Mucosa of rectum (tissue), 2 donors: ENCODE results near the gene RRAGC.

Source experiments
- H3K27ac ChIP-seq, 2 donors: one replicate each; pipeline ENCODE4 v1.7.0; 2013; ENCODE audit warnings: inconsistent platforms in 2 of 2, low read depth in 2 of 2, low read length in 2 of 2
- H3K27me3 ChIP-seq, 2 donors: one replicate each; pipeline ENCODE4 v1.7.0; 2013; ENCODE audit warnings: low read length in 2 of 2; ENCODE audit not compliant: control insufficient read depth in 2 of 2, insufficient read depth in 2 of 2
- H3K36me3 ChIP-seq, 2 donors: one replicate each; pipeline ENCODE4 v1.7.0; 2013; ENCODE audit warnings: low read length in 2 of 2; ENCODE audit not compliant: control insufficient read depth in 2 of 2, insufficient read depth in 2 of 2
- H3K4me1 ChIP-seq, 2 donors: one replicate each; pipeline ENCODE4 v1.7.0; 2013; ENCODE audit warnings: low read length in 2 of 2, mild to moderate bottlenecking in 1 of 2; ENCODE audit not compliant: control insufficient read depth in 2 of 2, insufficient read depth in 2 of 2
- H3K4me3 ChIP-seq, 2 donors: one replicate each; pipeline ENCODE4 v1.7.0; 2013; ENCODE audit warnings: low read length in 2 of 2
- H3K9ac ChIP-seq, 2 donors: one replicate each; pipeline ENCODE4 v1.7.0; 2013; ENCODE audit warnings: low read length in 2 of 2, low read depth in 1 of 2, mild to moderate bottlenecking in 1 of 2
- H3K9me3 ChIP-seq, 2 donors: one replicate each; pipeline ENCODE4 v1.7.0; 2013; ENCODE audit warnings: low read length in 2 of 2; ENCODE audit not compliant: control insufficient read depth in 2 of 2
- donor health status: healthy.
- donor health status: Normal muscosa, but diverticular disease.

The RRAGC gene

DNA sequence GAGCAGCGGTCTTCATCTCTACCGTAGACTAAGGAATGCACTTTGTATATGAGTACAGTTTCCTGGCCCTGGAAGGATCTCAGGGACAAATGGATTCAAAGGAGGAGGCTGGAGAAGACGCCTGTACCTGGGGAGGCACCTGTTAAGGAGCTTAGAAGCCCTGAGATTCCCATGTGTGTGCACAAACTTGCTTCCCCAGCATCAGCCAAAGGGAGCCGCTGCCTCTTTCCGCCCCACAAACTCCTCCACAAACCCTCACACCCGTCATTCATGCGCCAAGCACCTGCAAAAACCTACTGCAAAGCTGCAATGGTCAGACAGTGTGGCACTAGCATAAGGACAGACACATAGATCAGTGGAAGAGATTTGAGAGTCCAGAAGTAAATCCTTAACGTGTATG lies 54.5 kb downstream of the RRAGC start:
- Histone ChIP-seq H3K4me1 (no peaks in the 10 kb centered on the region), H3K9ac (no peak overlapping the region), H3K27ac (no peak overlapping the region), H3K4me3 (no peak overlapping the region), H3K27me3 (peaks cover 31 to 33% of the 10 kb centered on the region in 2 donors), H3K9me3 (no peaks in the 10 kb centered on the region), H3K36me3 (no peaks in the 10 kb centered on the region)

DNA sequence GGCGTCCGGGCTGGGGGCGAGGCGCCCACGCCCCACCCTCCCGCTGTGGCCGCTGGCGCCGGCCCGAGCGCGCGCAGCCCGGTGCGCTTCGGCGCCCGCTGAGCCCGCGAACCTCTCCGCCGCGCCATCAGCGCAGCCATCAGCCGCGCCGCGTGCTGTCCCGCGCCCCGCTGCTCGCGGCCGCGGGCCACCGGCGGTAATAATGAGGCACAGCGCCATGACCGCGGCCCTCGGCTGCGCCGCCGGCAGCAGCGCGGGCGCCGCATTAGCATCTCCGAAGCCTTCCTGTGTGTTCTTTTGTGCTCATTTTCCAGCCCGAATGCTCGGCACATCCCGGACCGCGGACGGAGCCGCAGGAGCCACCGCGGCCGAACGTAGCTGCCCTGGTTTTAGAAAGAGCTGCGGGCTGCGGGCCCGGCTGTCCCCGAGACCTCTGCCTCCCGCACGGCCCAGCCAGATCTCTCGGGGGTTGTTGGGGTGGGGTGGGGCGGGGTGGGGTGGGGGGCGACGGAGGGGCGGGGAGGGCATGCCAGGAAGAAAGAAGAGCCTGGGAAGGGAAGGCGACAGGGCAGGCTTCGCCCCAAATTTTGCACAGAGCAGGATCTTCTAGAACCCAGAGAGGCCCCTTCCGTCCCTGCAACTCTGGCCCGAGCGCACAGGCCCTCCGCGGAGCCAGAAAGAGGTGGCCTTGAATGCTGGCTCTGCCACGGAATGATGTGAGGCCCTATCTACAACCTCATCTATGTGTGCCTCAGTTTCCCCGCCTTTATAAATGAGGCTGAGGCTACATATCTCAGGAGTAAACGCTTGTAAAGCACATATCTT lies 55.3 kb downstream of the RRAGC start:
- Histone ChIP-seq H3K9me3 (no peaks in the 10 kb centered on the region), H3K27ac (no peak overlapping the region), H3K4me3 (peak overlapping the region in 1 of 2 donors; percentile 31), H3K27me3 (peaks cover 31 to 33% of the 10 kb centered on the region in 2 donors), H3K9ac (no peak overlapping the region), H3K36me3 (no peaks in the 10 kb centered on the region), H3K4me1 (no peaks in the 10 kb centered on the region)

DNA sequence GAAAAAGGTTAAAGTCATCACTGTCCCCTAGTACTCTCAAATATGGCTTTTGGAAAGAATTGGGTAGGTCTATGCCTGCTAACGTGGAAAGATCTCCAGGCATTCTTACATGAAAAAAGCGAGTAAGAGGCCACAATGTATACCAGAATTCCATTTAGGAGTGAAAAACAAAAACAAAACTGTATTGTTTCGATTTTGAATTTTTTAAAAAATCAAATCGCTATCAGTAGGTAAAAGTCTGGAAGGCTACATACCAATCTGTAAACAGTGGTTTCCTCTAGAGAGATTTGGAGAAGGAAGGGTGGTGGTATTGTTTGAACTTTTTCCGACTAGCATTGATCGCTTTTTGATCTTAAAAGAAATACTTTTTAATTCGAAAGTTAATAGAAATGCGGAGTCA lies 55.9 kb downstream of the RRAGC start:
- no peak overlapping the region for H3K4me3 ChIP-seq
- H3K27ac ChIP-seq = no peak overlapping the region
- peaks cover 31 to 33% of the 10 kb centered on the region in 2 donors for H3K27me3 ChIP-seq

DNA sequence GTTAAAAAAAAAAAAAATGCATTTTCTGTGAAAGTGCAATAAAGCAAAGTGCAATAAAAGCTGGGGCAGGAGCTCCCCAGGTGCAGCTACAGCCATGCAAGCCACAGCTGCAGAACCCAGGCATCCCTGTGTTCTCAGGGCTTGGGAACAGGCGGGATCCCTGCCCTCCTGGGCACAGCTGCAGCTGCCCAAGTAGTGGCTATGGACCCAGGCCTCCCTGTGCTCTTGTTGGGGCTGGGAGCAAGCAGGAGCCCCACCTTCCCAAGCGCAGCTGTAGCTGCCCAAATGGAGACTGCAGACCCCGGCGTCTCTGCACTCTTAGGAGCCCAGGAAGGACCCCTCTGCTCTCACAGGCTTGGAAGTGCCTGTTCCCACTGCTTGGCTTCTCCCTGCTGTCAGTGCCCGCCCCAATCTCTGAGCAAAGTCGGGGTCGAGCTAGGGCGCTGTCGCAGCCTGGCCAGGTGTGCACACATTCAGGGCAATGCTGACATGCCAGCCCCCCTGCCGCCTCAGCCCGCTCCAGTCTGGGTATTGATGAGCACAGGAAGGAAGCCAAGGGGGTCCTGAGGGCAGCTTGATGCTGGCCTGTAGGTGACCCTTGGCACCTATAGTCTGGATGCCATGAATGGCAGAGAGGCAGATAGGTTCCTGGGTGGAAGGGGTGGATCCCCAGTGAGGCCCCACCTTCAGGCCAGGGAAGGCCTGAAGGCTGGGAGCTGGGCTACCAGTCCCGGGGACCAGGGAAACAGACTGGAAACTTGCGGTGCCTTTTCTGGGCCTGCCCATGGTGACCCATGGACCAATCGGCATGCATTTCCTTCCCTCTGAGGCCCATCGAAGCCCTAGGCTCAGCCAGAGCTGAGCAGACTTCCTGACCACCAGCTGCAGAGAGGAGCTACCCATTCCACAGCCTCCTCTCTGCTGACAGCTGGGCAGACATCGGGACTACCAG lies 58.6 kb downstream of the RRAGC start:
- Histone ChIP-seq H3K36me3 (no peaks in the 10 kb centered on the region), H3K9me3 (no peaks in the 10 kb centered on the region), H3K9ac (no peak overlapping the region), H3K4me1 (no peaks in the 10 kb centered on the region), H3K27me3 (peaks cover 22 to 23% of the 10 kb centered on the region in 2 donors), H3K27ac (no peak overlapping the region), H3K4me3 (no peak overlapping the region)

More for the DNA sequence above, 55.9 kb downstream of the RRAGC start:
- Histone ChIP-seq H3K9ac (no peak overlapping the region), H3K36me3 (no peaks in the 10 kb centered on the region), H3K9me3 (no peaks in the 10 kb centered on the region), H3K4me1 (no peaks in the 10 kb centered on the region)

DNA sequence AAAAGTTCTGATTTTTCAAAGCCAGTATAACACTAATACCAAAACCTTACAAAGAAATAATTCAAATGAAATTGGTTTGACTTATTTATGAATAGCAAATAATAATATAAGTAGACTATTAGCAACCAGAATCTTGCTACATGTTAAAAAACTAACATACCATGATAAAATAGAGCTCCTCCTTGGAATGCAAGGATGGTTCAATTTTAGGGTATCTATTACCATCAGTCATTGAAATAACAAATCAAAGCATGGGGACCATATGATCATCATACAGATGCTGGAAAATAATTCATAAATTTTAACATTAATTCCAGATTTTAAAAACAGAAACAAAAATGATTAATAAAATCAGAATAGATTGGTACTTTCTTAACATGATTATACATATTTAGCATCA lies 66.3 kb downstream of the RRAGC start:
- Histone ChIP-seq H3K27me3 (peaks cover 9 to 12% of the 10 kb centered on the region in 2 donors), H3K27ac (no peak overlapping the region), H3K4me3 (no peak overlapping the region), H3K9me3 (peaks cover 0 to 15% of the 10 kb centered on the region in 2 donors), H3K36me3 (no peaks in the 10 kb centered on the region), H3K4me1 (no peaks in the 10 kb centered on the region), H3K9ac (no peak overlapping the region)

DNA sequence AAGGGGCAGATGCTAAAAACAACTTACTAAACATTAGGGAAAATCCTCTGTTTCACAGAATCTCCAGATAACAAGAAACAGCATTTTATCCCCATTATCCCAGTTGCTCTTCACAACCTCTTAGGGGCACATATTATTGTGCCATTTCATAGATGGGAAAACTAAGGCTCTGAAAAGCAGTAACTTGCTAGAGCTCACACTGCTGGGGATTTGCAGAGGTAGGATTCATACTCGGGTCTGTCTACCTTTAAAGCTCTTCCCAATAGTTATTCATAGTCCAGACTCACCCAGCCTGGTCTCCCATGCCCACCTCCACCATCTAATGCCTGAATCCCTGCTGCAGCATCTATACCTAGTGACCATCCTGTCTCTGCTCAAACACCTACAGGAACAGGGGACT lies 67.7 kb downstream of the RRAGC start:
- Histone ChIP-seq H3K4me3 (no peak overlapping the region), H3K9ac (no peak overlapping the region), H3K9me3 (peaks cover 0 to 15% of the 10 kb centered on the region in 2 donors), H3K4me1 (no peaks in the 10 kb centered on the region), H3K27me3 (peaks cover 9 to 16% of the 10 kb centered on the region in 2 donors), H3K36me3 (no peaks in the 10 kb centered on the region), H3K27ac (no peak overlapping the region)

DNA sequence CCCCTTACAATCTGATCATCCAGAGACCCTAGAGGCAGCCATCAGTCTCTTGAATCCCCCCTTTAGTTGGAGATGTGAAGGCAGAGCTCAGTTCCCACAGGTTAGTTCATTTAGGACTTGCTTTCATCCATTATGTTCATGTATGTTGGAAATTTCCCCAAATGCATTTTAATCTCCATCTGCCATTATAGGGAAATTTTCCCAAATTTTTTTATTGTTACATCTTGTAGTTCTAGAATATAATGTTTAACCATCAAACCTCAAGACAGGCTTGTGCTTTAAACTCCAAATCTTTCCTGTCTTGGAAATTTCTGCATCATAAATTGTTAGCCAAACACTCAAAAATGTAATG lies 68.4 kb downstream of the RRAGC start:
- Histone ChIP-seq H3K4me1 (no peaks in the 10 kb centered on the region), H3K9ac (no peak overlapping the region), H3K27ac (no peak overlapping the region), H3K9me3 (peaks cover 0 to 15% of the 10 kb centered on the region in 2 donors), H3K36me3 (no peaks in the 10 kb centered on the region), H3K27me3 (peaks cover 12 to 18% of the 10 kb centered on the region in 2 donors), H3K4me3 (no peak overlapping the region)

DNA sequence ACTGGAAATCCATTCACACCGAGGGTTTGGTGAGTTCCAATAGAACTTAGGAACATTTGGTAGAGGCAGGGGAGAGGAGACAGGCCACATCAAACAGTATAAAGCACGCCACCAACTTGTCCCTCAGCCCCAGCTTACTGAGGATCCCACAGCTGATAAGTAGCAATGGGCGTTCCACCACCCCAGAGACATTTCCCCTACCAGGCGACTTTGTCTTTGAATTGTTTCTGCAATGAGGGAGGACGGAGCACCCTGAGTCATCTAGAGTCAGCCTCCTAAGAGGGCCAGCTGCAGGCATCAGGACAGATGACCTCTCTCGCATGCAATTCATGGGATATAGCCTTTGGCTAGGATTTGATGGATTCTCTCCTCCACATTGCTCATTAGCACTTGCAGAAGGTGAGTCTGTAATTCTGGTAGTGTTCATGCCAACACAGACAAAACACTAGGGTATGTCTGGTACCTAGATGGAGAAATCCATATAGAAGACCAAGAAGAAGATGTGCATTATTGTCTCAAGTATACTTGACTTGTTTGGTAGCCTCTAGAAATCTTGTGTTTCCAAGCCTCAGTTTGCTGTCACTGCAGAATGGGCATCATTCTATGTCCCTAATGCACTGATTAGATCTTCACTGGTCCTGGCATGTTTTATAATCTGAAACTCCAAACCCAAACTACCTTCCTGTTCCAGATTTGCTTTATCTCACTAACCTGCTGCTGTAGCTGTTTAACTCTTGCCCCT lies 69.0 kb downstream of the RRAGC start:
- Histone ChIP-seq H3K9ac (no peak overlapping the region), H3K4me1 (no peaks in the 10 kb centered on the region), H3K9me3 (peaks cover 0 to 15% of the 10 kb centered on the region in 2 donors), H3K4me3 (no peak overlapping the region), H3K36me3 (no peaks in the 10 kb centered on the region), H3K27me3 (peaks cover 12 to 22% of the 10 kb centered on the region in 2 donors), H3K27ac (no peak overlapping the region)

DNA sequence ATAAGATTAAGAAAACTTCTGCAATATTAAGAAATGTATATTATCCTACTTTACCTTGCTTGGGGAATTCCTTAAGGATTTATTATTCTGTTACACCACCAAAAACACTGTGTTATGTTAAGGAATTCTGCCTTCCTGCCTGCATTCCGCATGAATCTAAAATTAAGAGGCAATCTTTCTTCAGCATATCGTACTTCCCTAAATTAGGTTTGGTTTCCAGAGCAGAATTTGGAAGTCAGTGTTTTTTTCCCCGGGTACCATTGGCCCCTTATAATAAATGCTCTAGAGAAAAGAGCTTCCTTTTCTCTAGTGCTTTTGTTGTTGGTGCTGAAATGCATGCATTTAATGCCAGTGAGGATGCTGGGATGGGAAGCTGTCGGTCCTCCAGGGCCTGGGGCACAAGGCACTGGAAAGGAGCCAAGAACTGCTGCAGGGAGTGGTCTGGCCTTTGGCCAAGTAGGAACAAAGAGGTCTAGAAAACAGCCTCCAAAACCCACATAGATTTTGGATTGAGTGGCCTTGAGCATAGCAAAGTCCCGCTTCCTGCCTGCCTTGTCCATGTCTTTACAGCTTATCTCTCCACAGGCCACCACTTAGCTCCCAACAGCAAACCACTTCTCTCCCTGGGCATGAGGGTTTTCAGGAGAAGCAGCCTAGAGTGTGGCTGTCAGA lies 69.9 kb downstream of the RRAGC start:
- H3K4me3 ChIP-seq = no peak overlapping the region
- H3K9ac ChIP-seq = no peak overlapping the region
- peaks cover 16 to 22% of the 10 kb centered on the region in 2 donors for H3K27me3 ChIP-seq
- H3K4me1 ChIP-seq = no peaks in the 10 kb centered on the region
- no peaks in the 10 kb centered on the region for H3K36me3 ChIP-seq
- no peak overlapping the region for H3K27ac ChIP-seq
- peaks cover 0 to 15% of the 10 kb centered on the region in 2 donors for H3K9me3 ChIP-seq
